Testis (tissue), 3 donors: ENCODE data around the gene HGFAC. TPM values are rescaled to one million over a fixed set of nuclear protein-coding genes. Genes with fewer than 3 reads are reported as not detected.

Experiments
- DNase-seq: peaks from one replicate; pipeline ENCODE4 v3.0.0-alpha.2; 2019
- H3K27ac ChIP-seq, 2 donors: fragments of 200-600 bp; sonication (generic); one replicate each; pipeline ENCODE4 v1.5.1; 2019
- H3K27me3 ChIP-seq: fragments of 200-600 bp; sonication (generic); one replicate; pipeline ENCODE4 v1.5.1; 2019
- H3K36me3 ChIP-seq: fragments of 200-600 bp; sonication (generic); one replicate; pipeline ENCODE4 v1.5.1; 2017; ENCODE audit warnings: low read depth; ENCODE audit errors: missing control alignments
- H3K4me1 ChIP-seq: fragments of 200-600 bp; sonication (generic); one replicate; pipeline ENCODE4 v1.5.1; 2019
- H3K4me3 ChIP-seq, 2 donors: fragments of 200-600 bp; sonication (generic); one replicate each; pipeline ENCODE4 v1.5.1; 2017 to 2019
- H3K9me3 ChIP-seq: fragments of 200-600 bp; sonication (generic); one replicate; pipeline ENCODE4 v1.5.1; 2017
- POLR2A ChIP-seq: fragments of 450-650 bp; IDR thresholded peaks from one replicate; pipeline ENCODE4 v1.6.1; 2017; ENCODE audit warnings: antibody characterized with exemption, mild to moderate bottlenecking, moderate library complexity
- WGBS, 2 donors: methylation state at CpG; one replicate each; pipeline ENCODE4 v1.1.5; 2018; 5-methylcytosine and 5-hydroxymethylcytosine counted together
- intact Hi-C: fragments of 100-400 bp; cut with DNase I; formaldehyde crosslinking; loops from one replicate; pipeline ENCODE4 v1.15.1; 2023; ENCODE audit warnings: low total_unique reads
- polyA plus RNA-seq: library from polyadenylated mRNA; stranded (reverse); fragments of 350-450 nt; fragmentation: Illumina TruSeq; extraction: RNeasy Lipid Tissue Mini Kit (QIAGEN cat#74804); gene quantifications from one replicate; pipeline ENCODE4 v1.2.3, GENCODE V29; 2014; ENCODE audit warnings: low read depth, low replicate concordance; ENCODE audit not compliant: insufficient read depth
- total RNA-seq, 2 donors: library from RNA; depleted of rRNA; stranded (reverse); fragments of >200 nt; gene quantifications; one replicate each; pipeline ENCODE4 v1.2.3, GENCODE V29; 2016
- TF ChIP-seq, protein P1 (sequence below), 3 experiments: fragments of 450-650 bp in 2 of 3; fragments of 200-600 bp in 1 of 3; sonication (generic) in 1 of 3; IDR thresholded peaks; one replicate each; pipeline ENCODE4 v1.5.1; 2016 to 2019; ENCODE audit warnings: antibody characterized with exemption in 3 of 3, mild to moderate bottlenecking in 2 of 3, moderate library complexity in 1 of 3

HGFAC gene
- total and polyA plus RNA-seq, 3 donors from 2014 or later: 15.5 to 72.3 (median 16.8) TPM

DNA sequence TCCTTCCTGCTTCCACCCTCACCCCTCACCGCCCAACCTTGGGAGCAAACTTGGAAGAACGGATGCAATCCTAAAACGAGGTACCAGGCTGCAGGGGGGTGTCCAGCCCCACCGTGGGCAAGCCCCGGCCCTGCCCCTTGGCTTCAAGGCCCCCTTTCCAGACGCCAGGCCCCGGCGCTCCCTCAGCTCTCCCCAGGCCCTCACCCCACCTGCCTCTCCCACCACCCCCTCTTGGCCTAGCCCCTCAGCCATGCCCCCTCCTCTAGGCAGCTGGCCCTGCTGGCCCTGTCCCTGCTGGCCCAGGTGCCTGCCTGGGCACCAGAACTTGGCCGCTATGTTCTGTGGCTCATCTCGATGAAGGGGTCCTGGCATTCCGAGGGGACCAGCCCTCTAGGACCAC is 56.6 kb downstream of the HGFAC start:
- no peak for DNase-seq
- no peaks in the 10 kb centered on the region for H3K27me3 ChIP-seq
- H3K27ac ChIP-seq: no peak overlapping the region
- H3K4me1 ChIP-seq: peaks cover 15% of the 10 kb centered on the region
- no peaks in the 10 kb centered on the region for H3K9me3 ChIP-seq
- 63% methylated on average over 11 of the region's 11 CpGs; no CpG with 5 or more reads in 1 of the 2 donors for WGBS, 2 donors
- H3K4me3 ChIP-seq: no peak overlapping the region
- intact Hi-C loops: no loop called here
- H3K36me3 ChIP-seq: no peaks in the 10 kb centered on the region
- TF ChIP-seq, protein P1, sequence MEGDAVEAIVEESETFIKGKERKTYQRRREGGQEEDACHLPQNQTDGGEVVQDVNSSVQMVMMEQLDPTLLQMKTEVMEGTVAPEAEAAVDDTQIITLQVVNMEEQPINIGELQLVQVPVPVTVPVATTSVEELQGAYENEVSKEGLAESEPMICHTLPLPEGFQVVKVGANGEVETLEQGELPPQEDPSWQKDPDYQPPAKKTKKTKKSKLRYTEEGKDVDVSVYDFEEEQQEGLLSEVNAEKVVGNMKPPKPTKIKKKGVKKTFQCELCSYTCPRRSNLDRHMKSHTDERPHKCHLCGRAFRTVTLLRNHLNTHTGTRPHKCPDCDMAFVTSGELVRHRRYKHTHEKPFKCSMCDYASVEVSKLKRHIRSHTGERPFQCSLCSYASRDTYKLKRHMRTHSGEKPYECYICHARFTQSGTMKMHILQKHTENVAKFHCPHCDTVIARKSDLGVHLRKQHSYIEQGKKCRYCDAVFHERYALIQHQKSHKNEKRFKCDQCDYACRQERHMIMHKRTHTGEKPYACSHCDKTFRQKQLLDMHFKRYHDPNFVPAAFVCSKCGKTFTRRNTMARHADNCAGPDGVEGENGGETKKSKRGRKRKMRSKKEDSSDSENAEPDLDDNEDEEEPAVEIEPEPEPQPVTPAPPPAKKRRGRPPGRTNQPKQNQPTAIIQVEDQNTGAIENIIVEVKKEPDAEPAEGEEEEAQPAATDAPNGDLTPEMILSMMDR (IDR thresholded peaks at IDR 0.05): no peak
- TF ChIP-seq POLR2A: no peak

Other genes with a start within 250 kb of the HGFAC start
- 10 to 100 TPM; 10.1 to 10.3 TPM for gene MSANTD1, start 192.8 kb upstream of the HGFAC start, total RNA-seq
- 3.6 TPM for gene MSANTD1, start 192.8 kb upstream of the HGFAC start, polyA plus RNA-seq
- 10 to 100 TPM; 39.0 to 68.2 TPM for gene RGS12, start 148.9 kb upstream of the HGFAC start, total RNA-seq
- gene RGS12, start 148.9 kb upstream of the HGFAC start, polyA plus RNA-seq: 25.0 TPM
- gene DOK7, start 21.3 kb downstream of the HGFAC start, total RNA-seq: 10 to 100 TPM; 22.9 to 29.5 TPM
- gene DOK7, start 21.3 kb downstream of the HGFAC start, polyA plus RNA-seq: 9.3 TPM
- gene LRPAP1, start 90.5 kb downstream of the HGFAC start, total RNA-seq: 100 to 1,000 TPM; 179 to 279 TPM
- gene LRPAP1, start 90.5 kb downstream of the HGFAC start, polyA plus RNA-seq: 337 TPM